NB4 (cell line): ENCODE measurements around the gene MIOX.

Experiments used
- DNase-seq: peaks from one replicate; pipeline ENCODE4 v3.0.0; 2010; ENCODE audit warnings: low read depth
- H3K4me3 ChIP-seq: one replicate; pipeline ENCODE4 v1.5.1; 2011; ENCODE audit warnings: mild to moderate bottlenecking, low read depth, low read length, moderate library complexity
- CTCF ChIP-seq: IDR thresholded peaks from one replicate; pipeline ENCODE4 v1.5.1; 2012; ENCODE audit warnings: low read depth, low read length
- MAX ChIP-seq: IDR thresholded peaks from 2 replicates; pipeline ENCODE4 v1.6.1; 2011; ENCODE audit warnings: low read depth, low read length
- MYC ChIP-seq: IDR thresholded peaks from 2 replicates; pipeline ENCODE4 v1.6.1; 2011; ENCODE audit warnings: low read depth, low read length
- POLR2A ChIP-seq: IDR thresholded peaks from 2 replicates; pipeline ENCODE4 v1.6.1; 2011; ENCODE audit warnings: mild to moderate bottlenecking; ENCODE audit not compliant: insufficient read length; ENCODE audit errors: extremely low read depth

The MIOX gene

GRCh38 chr22:50470491-50470890 lies 16.2 kb upstream of the MIOX start:
- DNase-seq = peak; percentile 25
- TF ChIP-seq MAX (no peak), MYC (no peak), POLR2A (no peak), CTCF (no peak)
- peak overlapping the region; percentile 11 for H3K4me3 ChIP-seq

GRCh38 chr22:50471197-50471847 lies 15.3 kb upstream of the MIOX start:
- no peak overlapping the region for H3K4me3 ChIP-seq
- no peak for TF ChIP-seq POLR2A
- no peak for TF ChIP-seq MYC
- DNase-seq = no peak

- H3K4me3 ChIP-seq = no peak overlapping the region
- TF ChIP-seq MYC (no peak), CTCF (no peak), MAX (no peak), POLR2A (no peak)
- no peak for DNase-seq
Measured at GRCh38 chr22:50471962-50472361, 14.7 kb upstream of the MIOX start.

- DNase-seq = peak; percentile 53
- H3K4me3 ChIP-seq = peak overlapping the region; percentile 59
- peak; percentile 49 for TF ChIP-seq CTCF
- no peak for TF ChIP-seq POLR2A
Measured at GRCh38 chr22:50473088-50473487, 13.6 kb upstream of the MIOX start.

- no peak for TF ChIP-seq CTCF
- peak; percentile 36 for DNase-seq
Measured at GRCh38 chr22:50473855-50474671, 12.6 kb upstream of the MIOX start.

GRCh38 chr22:50474710-50475651 lies 11.7 kb upstream of the MIOX start, which contains the start of gene SBF1:
Gene SBF1, minus strand, starts transcription at chr22:50475035. Its CDS starts 195 bp downstream, at chr22:50474840.
- peak; percentile 88 for DNase-seq
- peak within 1 kb of the TSS; percentile 59 for H3K4me3 ChIP-seq
- TF ChIP-seq POLR2A = peak; percentile 49
- no peak for TF ChIP-seq CTCF

More at GRCh38 chr22:50473855-50474671, 12.6 kb upstream of the MIOX start:
- peak overlapping the region; percentile 59 for H3K4me3 ChIP-seq
